Mesenchymal stem cell (in vitro differentiated cells and primary cell): ENCODE results near the gene TMEM240.
"Not testable (repeated sequence)": the region's sequence is repeated elsewhere in the genome, so short reads cannot be mapped to it uniquely, and the experiment has no call there.

Experiments
- DNase-seq: peaks from one replicate; pipeline ENCODE4 v3.0.0-alpha.2; 2013
- H2AFZ ChIP-seq: one replicate; pipeline ENCODE4 v1.6.1; 2013; ENCODE audit warnings: low read depth, mild to moderate bottlenecking, control low read depth, inconsistent platforms, low read length, moderate library complexity
- H2AK5ac ChIP-seq: 2 replicates; pipeline ENCODE4 v1.6.1; 2013; ENCODE audit warnings: low read length, moderate library complexity, mild to moderate bottlenecking, inconsistent platforms; ENCODE audit not compliant: severe bottlenecking
- H2BK120ac ChIP-seq: one replicate; pipeline ENCODE4 v1.6.1; 2013; ENCODE audit warnings: low read depth, mild to moderate bottlenecking, inconsistent platforms, low read length, moderate library complexity
- H2BK12ac ChIP-seq, 2 experiments: one replicate each; pipeline ENCODE4 v1.6.1; 2013; ENCODE audit warnings: inconsistent platforms in 2 of 2, low read length in 2 of 2, mild to moderate bottlenecking in 2 of 2, moderate library complexity in 2 of 2, control low read depth in 1 of 2
- H2BK15ac ChIP-seq: one replicate; pipeline ENCODE4 v1.6.1; 2013; ENCODE audit warnings: mild to moderate bottlenecking, low read depth, inconsistent platforms; ENCODE audit not compliant: poor library complexity, severe bottlenecking
- H2BK5ac ChIP-seq: 2 replicates; pipeline ENCODE4 v1.6.1; 2013; ENCODE audit warnings: low read depth, mild to moderate bottlenecking, low read length, control low read depth, inconsistent platforms; ENCODE audit not compliant: poor library complexity, severe bottlenecking
- H3K14ac ChIP-seq, 2 experiments: one replicate each; pipeline ENCODE4 v1.6.1; 2013; ENCODE audit warnings: inconsistent platforms in 2 of 2, low read length in 2 of 2, control low read depth in 1 of 2, mild to moderate bottlenecking in 1 of 2, moderate library complexity in 1 of 2
- H3K18ac ChIP-seq, 2 experiments: one replicate each; pipeline ENCODE4 v1.6.1; 2013; ENCODE audit warnings: inconsistent platforms in 2 of 2, low read length in 2 of 2, control low read depth in 1 of 2, low read depth in 1 of 2, mild to moderate bottlenecking in 1 of 2
- H3K23ac ChIP-seq, 2 experiments: one replicate each; pipeline ENCODE4 v1.6.1; 2013; ENCODE audit warnings: inconsistent platforms in 2 of 2, low read length in 2 of 2, mild to moderate bottlenecking in 2 of 2, moderate library complexity in 2 of 2, control low read depth in 1 of 2
- H3K27ac ChIP-seq: 2 replicates; pipeline ENCODE4 v1.5.1; 2013; ENCODE audit warnings: mild to moderate bottlenecking, moderate library complexity, low read length, control low read depth, inconsistent platforms; ENCODE audit not compliant: poor library complexity, severe bottlenecking
- H3K27me3 ChIP-seq, 2 experiments: 2 replicates each; pipeline versions ENCODE4 v1.6.1 to v1.7.0; 2013; ENCODE audit warnings: low read length in 2 of 2, mild to moderate bottlenecking in 2 of 2, moderate library complexity in 2 of 2, control low read depth in 1 of 2, inconsistent platforms in 1 of 2; ENCODE audit not compliant: control insufficient read depth in 1 of 2, insufficient read depth in 1 of 2
- H3K36me3 ChIP-seq, 2 experiments: 2 replicates each; pipeline versions ENCODE4 v1.6.1 to v1.7.0; 2013; ENCODE audit warnings: low read length in 2 of 2, control low read depth in 1 of 2, inconsistent platforms in 1 of 2, low read depth in 1 of 2, mild to moderate bottlenecking in 1 of 2; ENCODE audit not compliant: insufficient read depth in 2 of 2, control insufficient read depth in 1 of 2
- H3K4ac ChIP-seq, 2 experiments: one replicate each; pipeline ENCODE4 v1.6.1; 2013; ENCODE audit warnings: inconsistent platforms in 2 of 2, low read length in 2 of 2, mild to moderate bottlenecking in 2 of 2, moderate library complexity in 2 of 2, control low read depth in 1 of 2, low read depth in 1 of 2
- H3K4me1 ChIP-seq: 2 replicates; pipeline ENCODE4 v1.6.1; 2013; ENCODE audit warnings: low read depth, low read length, control low read depth; ENCODE audit not compliant: control insufficient read depth, insufficient read depth
- H3K4me2 ChIP-seq: 2 replicates; pipeline ENCODE4 v1.6.1; 2013; ENCODE audit warnings: low read length, mild to moderate bottlenecking, inconsistent platforms; ENCODE audit not compliant: poor library complexity, severe bottlenecking
- H3K4me3 ChIP-seq, 2 experiments: 2 replicates each; pipeline versions ENCODE4 v1.5.1 to v1.7.0; 2013; ENCODE audit warnings: low read length in 2 of 2, mild to moderate bottlenecking in 2 of 2, control low read depth in 1 of 2, low read depth in 1 of 2; ENCODE audit not compliant: insufficient read depth in 1 of 2
- H3K79me1 ChIP-seq: replicated peaks from 2 replicates; pipeline ENCODE4 v1.6.1; 2013; ENCODE audit warnings: mild to moderate bottlenecking, control low read depth, low read length, inconsistent platforms; ENCODE audit not compliant: poor library complexity, severe bottlenecking
- H3K9ac ChIP-seq: 2 replicates; pipeline ENCODE4 v1.7.0; 2013; ENCODE audit warnings: mild to moderate bottlenecking, low read length, moderate library complexity
- H3K9me3 ChIP-seq: 2 replicates; pipeline ENCODE4 v1.7.0; 2013; ENCODE audit warnings: mild to moderate bottlenecking, low read length; ENCODE audit not compliant: control insufficient read depth
- H4K8ac ChIP-seq: one replicate; pipeline ENCODE4 v1.6.1; 2013; ENCODE audit warnings: inconsistent platforms, mild to moderate bottlenecking, low read length, moderate library complexity
- H4K91ac ChIP-seq: one replicate; pipeline ENCODE4 v1.6.1; 2013; ENCODE audit warnings: mild to moderate bottlenecking, low read length, inconsistent platforms
- WGBS: methylation state at CpG from one replicate; pipeline ENCODE4 v1.1.7; 2013; ENCODE audit warnings: mixed read lengths; 5-methylcytosine and 5-hydroxymethylcytosine counted together

TMEM240 gene

GRCh38 chr1:1512425-1512824, 28.0 kb downstream of the TMEM240 start:
- not testable (repeated sequence) for H2BK12ac ChIP-seq

GRCh38 chr1:1511533-1512285, 28.7 kb downstream of the TMEM240 start, which contains the start of gene ATAD3A:
Gene ATAD3A (plus strand): TSS chr1:1512162. CDS start chr1:1512269, 107 bp downstream.
- H3K14ac ChIP-seq, result peak within 1 kb of the TSS in 1 of 2 experiments; percentile 97
- peaks cover 8% of the 10 kb centered on the region for H3K4me1 ChIP-seq
- H3K4ac ChIP-seq, result peak within 1 kb of the TSS in 1 of 2 experiments; percentile 99
- H4K8ac ChIP-seq, result peak within 1 kb of the TSS; percentile 91
- no peak within 1 kb of the TSS for H3K23ac ChIP-seq
- under 1% methylated on average over 85 of the region's 99 CpGs for WGBS
- H2BK5ac ChIP-seq, result peak within 1 kb of the TSS; percentile 82
- H2BK12ac ChIP-seq, result peak within 1 kb of the TSS in 1 of 2 experiments; percentile 42
- H4K91ac ChIP-seq, result peak within 1 kb of the TSS; percentile 87
- H3K4me3 ChIP-seq, result peak within 1 kb of the TSS; percentile 86 to 93
- H2BK15ac ChIP-seq, result no peak within 1 kb of the TSS
- peak within 1 kb of the TSS; percentile 86 for H3K4me2 ChIP-seq
- H3K27ac ChIP-seq, result peak within 1 kb of the TSS; percentile 93
- peak within 1 kb of the TSS; percentile 71 for H2BK120ac ChIP-seq
- H2AFZ ChIP-seq, result peak within 1 kb of the TSS; percentile 86
- peak; percentile 98 for DNase-seq
- no peaks in the 10 kb centered on the region for H3K27me3 ChIP-seq
- H3K79me1 ChIP-seq, result peaks cover 3% of the 10 kb centered on the region
- peak within 1 kb of the TSS; percentile 97 for H3K9ac ChIP-seq
- H3K9me3 ChIP-seq, result no peaks in the 10 kb centered on the region
- peaks cover 8 to 21% of the 10 kb centered on the region in 2 experiments for H3K36me3 ChIP-seq
- peak within 1 kb of the TSS; percentile 91 to 96 for H3K18ac ChIP-seq
- H2AK5ac ChIP-seq, result no peak within 1 kb of the TSS

More at GRCh38 chr1:1512425-1512824, 28.0 kb downstream of the TMEM240 start:
- H2AFZ ChIP-seq, H4K91ac ChIP-seq, H2BK15ac ChIP-seq, H3K23ac ChIP-seq, H3K4me1 ChIP-seq, H2AK5ac ChIP-seq, H3K18ac ChIP-seq, H3K4ac ChIP-seq, H2BK120ac ChIP-seq, H3K27me3 ChIP-seq, H2BK5ac ChIP-seq, H3K14ac ChIP-seq, H3K79me1 ChIP-seq, H3K27ac ChIP-seq, H3K9me3 ChIP-seq, H4K8ac ChIP-seq: not testable (repeated sequence)
- Histone ChIP-seq H3K4me2 (peak overlapping the region; percentile 55), H3K4me3 (peak overlapping the region; percentile 73 to 75), H3K36me3 (peaks cover 11 to 25% of the 10 kb centered on the region in 2 experiments), H3K9ac (peak overlapping the region; percentile 81)
- DNase-seq, result peak; percentile 21
- 0% methylated on average over 3 of the region's 52 CpGs for WGBS

GRCh38 chr1:1510912-1511532, 29.4 kb downstream of the TMEM240 start:
- H2BK12ac ChIP-seq, result no peak overlapping the region
- peak overlapping the region; percentile 86 for H3K4me2 ChIP-seq
- peaks cover 5 to 14% of the 10 kb centered on the region in 2 experiments for H3K36me3 ChIP-seq
- peaks cover 8% of the 10 kb centered on the region for H3K4me1 ChIP-seq
- H3K9me3 ChIP-seq, result no peaks in the 10 kb centered on the region
- peak; percentile 35 for DNase-seq
- peaks cover 2% of the 10 kb centered on the region for H3K79me1 ChIP-seq
- H3K27ac ChIP-seq, result no peak overlapping the region
- WGBS, result 29% methylated on average over 15 of the region's 17 CpGs
- no peak overlapping the region for H3K23ac ChIP-seq
- peak overlapping the region; percentile 84 for H4K91ac ChIP-seq
- peak overlapping the region in 1 of 2 experiments; percentile 97 for H3K14ac ChIP-seq
- H4K8ac ChIP-seq, result peak overlapping the region; percentile 91
- H2BK5ac ChIP-seq, result peak overlapping the region; percentile 82
- peak overlapping the region; percentile 91 to 96 for H3K18ac ChIP-seq
- no peak overlapping the region for H2BK120ac ChIP-seq
- peak overlapping the region in 1 of 2 experiments; percentile 99 for H3K4ac ChIP-seq
- no peaks in the 10 kb centered on the region for H3K27me3 ChIP-seq
- H3K9ac ChIP-seq, result peak overlapping the region; percentile 97
- H2AK5ac ChIP-seq, result no peak overlapping the region
- peak overlapping the region; percentile 86 to 93 for H3K4me3 ChIP-seq
- no peak overlapping the region for H2BK15ac ChIP-seq
- peak overlapping the region; percentile 86 for H2AFZ ChIP-seq

- H3K4me1 ChIP-seq, DNase-seq, H3K14ac ChIP-seq, H2AK5ac ChIP-seq, H3K4me2 ChIP-seq, H2BK5ac ChIP-seq, H2BK12ac ChIP-seq, H3K9me3 ChIP-seq, H3K23ac ChIP-seq, H3K27me3 ChIP-seq, H3K27ac ChIP-seq, H3K36me3 ChIP-seq, H2BK15ac ChIP-seq, H3K4me3 ChIP-seq, H3K79me1 ChIP-seq, H2BK120ac ChIP-seq, H4K91ac ChIP-seq, H3K9ac ChIP-seq, H2AFZ ChIP-seq, H3K4ac ChIP-seq, H3K18ac ChIP-seq, H4K8ac ChIP-seq: not testable (repeated sequence)
- 90% methylated on average over 15 of the region's 21 CpGs for WGBS
Observed at GRCh38 chr1:1509465-1509850, 31.0 kb downstream of the TMEM240 start.
